ENCODE data around the gene YAF2.

The YAF2 gene, protein sequence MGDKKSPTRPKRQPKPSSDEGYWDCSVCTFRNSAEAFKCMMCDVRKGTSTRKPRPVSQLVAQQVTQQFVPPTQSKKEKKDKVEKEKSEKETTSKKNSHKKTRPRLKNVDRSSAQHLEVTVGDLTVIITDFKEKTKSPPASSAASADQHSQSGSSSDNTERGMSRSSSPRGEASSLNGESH
- total RNA-seq: 3.9 to 23.4 (median 14.2) reads per million in 18 experiments

DNA sequence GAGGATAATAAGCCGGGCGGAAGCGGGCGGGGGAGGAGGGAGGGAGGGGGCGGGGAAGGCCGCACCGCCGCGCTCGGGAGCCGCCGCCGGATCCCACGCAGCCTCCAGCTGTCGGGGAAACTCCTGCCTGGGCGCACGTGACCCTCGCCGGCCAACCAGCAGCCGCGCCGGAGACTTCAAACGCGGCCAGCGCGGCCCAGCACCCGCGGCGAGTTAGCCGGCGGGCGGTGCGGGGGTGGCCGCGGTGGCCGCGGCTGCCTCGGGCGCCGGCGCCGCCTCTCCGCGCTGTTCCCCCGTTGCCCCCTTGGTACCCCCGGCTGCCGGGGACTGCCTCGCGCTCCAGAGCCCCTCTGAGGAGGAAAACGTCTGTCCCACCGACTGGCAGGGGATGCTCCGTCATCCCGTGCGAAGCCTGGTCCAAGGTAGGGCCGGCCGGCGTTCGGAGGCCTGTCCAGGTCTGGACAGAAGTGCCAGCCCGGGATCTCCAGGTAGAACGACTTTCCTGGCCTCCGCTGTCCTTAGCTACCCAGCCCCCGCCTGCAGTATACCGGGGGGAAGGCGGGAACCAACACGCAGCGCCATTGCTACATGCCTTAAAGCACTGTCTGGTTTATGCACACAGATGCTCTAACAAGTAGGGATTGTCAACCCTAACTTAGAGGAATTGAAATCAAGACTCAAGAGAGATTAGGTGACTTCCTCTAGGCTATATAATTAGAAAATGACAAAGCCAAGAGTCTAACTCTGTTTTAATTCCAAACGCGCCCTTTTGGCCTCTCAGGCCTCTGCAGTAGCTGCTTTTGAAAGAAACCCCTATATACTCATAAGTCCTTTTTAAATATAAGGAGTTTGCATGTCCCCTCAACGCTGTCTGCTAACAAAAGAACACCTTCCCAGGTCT lies at the start of gene YAF2:
TSS of gene YAF2 (minus strand) at position 9 of the 901 bp plus-strand sequence. CDS start 68 bp downstream, outside the sequence.
- peak; percentile 78 to 89 for DNase-seq

DNA sequence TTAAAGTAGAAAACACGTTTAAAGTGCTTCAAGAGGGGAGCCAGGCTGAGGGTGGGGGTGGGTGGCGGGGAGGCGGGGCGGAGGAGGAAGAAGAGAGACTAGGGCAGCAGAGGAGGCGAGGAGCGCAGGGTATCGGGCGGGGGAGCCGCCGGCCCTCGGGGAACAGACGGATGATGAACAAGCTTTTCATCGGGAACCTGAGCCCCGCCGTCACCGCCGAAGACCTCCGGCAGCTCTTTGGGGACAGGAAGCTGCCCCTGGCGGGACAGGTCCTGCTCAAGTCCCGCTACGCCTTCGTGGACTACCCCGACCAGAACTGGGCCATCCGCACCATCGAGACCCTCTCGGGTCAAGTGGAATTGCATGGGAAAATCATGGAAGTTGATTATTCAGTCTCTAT lies 48.7 kb upstream of the YAF2 start:
- no peak for DNase-seq

DNA sequence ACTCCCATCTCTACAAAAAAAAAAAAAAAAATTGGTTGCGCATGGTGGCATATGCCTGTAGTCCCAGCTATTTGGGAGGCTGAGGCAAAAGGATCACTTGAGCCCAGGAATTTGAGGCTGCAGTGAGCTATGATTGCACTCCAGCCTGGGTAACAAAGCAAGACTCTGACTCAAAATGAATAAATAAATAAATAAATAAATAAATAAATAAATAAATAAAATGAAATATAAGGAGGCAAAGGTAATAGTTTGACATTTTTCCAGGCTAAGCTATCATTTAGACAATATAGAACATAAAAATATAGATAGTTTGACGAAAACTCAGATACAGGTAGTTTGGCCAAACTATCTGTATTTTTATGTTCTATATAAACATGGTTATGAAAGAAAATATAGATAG lies 47.4 kb upstream of the YAF2 start:
- no peak for DNase-seq

DNA sequence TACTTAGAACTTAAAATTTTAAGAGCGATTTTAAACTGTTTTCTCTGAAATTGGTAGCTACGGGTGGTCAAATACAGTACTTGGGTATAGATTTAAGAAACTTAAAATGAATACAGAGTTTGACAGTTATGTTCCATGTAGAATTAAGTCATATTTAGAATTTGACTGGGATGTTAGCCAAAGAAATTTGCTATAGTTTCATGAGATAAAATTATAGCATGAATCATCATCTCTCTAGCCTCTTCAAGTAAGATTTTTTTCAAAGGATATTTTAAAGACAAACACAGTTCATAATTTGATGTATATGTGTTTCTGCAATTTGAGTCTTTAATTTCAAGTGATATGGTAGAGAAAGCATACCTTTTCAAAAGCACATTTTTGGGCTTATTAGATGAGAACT lies 46.8 kb upstream of the YAF2 start:
- DNase-seq: no peak

DNA sequence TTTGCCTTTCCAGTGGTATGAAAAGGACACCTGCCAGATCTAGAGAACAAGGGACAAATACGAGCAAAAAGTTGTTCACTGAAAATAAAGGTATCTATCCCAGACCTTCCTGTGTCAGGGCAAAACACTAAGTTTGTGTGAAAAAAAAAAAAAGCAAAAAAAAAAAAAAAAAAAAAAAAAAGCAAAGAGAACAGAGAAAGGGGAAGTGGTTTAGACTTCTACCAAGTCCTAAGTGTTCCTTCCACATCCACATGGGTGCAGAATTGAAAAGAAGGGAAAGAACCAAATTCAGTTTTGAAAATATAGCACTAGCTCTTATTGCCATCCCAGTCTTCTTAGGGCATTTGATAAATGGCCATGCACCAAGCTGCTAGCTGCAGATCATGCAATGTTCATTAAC lies 46.1 kb upstream of the YAF2 start:
- peak in 1 of 2 donors; percentile 47 for DNase-seq

DNA sequence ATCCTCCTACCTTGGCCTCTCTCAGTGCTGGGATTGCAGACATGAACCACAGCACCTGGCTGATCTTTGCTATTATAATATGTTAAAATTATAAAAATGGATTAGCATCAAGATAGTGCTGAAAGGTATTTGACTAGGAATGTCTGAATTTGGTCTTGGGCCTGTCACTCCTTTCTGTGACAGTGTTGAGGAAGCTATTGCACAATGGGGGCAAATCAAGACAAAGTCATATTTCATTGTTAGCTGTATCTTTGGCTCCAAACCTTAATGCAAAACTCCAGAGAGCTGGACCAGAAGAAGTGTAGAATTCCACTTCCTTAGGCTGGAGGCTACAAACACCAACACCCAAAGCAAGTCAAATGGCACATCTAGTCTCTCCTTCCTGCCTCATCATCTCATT lies 45.7 kb upstream of the YAF2 start:
- peak; percentile 14 to 27 for DNase-seq

DNA sequence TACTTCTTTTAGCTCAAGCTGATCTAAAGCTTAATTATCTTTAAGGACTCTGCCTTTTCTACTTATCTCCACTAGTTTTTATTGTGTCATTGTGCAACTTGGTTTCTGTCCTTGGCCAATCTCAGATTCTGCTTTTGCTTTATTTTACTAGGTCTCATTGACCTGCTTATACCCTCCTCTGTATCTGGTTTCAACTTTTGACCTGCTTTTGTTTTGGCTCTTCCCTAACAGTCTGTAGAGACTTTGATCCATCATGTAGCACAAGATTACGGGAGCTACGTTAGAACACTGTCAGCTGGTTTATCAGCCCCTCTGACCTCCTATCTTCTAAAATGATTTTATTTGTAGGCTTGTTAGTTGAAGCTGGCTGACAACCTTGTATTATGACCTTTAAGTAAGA lies 44.2 kb upstream of the YAF2 start:
- no peak for DNase-seq

DNA sequence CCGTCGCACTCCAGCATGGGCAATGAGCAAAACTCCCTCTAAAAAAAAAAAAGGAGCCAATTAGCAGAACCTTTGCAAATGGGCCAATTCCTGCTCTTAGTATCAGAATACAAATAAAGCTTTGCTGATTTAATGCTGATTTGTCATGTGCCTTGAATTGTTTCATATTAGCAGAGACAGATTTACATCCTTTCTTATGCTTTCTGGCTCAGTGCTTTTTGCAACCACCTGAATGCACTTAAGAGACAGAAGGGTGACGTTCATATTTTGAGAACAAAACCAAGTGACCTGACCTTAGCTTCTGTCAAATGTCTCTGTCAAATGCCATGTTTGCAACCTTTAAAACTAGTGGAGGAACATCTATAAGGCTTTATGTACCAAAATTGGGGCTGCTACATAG lies 43.8 kb upstream of the YAF2 start:
- DNase-seq: no peak

DNA sequence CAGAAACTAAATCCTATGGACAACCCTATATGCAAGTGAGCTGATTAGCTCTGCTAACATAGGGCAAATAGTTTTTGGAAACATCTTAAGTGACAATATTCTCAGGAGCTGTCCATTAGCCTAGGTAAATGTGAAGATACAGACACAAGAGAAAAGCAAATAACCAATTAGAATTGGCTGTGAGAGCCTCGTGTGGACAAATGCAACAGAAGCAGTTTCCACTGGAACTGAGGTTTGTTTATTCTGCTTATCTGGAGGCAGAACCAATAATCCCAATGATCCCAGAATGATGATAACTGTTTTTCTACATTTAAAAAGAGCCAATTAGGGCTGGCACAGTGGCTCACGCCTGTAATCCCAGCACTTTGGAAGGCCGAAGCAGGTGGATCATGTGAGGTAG lies 43.2 kb upstream of the YAF2 start:
- DNase-seq: no peak

DNA sequence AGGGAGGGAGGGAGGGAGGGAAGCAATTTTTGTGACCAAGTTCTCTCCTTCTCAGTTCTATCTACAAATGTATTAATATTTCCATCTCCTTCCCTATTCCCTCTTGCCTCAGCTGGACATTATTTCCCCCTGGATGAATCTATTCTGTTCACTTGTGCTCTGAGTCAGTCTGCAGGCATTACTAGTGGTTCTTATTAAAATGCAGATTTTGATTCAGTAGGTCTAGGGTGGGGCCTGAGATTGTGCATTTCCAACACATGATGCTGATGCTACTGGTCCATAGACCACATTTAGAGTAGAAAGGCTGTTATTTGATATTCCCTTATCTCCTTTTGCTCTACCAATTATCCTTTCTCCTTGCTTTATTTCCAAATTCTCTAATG lies 40.1 kb upstream of the YAF2 start:
- DNase-seq: no peak

DNA sequence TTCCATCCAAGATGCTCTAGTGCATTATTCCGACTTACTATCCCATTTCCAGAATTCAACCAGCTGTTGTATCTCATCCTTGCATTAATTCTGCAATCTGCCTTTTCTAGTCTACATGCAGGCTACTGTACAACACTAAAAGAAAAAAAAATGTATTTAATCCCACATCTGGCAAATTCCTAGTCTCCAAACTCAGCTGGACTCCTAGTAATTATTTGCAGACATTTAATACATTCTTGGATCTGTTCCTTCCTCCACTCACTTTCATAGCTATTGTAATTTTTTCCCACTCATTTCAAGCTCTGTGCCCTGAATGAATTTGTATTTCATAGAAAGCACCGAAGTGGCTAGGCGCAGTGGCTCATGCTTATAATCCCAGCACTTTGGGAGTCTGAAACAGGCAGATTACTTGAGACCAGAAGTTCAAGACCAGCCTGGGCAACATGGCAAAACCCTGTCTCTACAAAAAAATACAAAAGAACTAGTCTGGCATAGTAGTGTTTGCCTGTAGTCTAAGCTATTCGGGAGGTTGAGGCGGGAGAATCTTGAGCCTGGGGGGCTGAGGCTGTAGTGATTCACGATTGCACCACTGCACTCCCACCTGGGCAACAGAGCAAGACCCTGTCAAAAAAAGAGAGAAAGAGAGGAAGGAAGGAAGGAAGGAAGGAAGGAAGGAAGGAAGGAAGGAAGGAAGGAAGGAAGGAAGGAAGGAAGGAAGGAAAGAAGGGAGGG lies 39.5 kb upstream of the YAF2 start:
- DNase-seq: no peak

DNA sequence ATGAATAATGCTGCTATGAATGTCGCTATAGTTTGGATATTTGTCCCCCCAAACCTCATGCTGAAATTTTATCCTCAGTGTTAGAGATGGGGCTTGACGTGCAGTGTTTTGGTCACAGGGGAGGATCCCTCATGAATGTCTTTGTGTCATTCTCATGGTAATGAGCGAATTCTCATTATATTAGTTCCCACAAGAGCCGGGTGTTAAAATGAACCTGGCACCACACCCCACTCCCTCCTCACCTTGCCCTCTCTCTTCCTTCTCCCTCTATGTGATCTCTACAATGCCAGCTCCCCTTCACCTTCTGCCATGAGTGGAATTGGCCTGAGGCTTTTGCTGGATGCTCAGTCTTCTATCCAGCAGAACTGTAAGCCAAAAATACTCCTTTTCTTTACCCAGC lies 37.5 kb upstream of the YAF2 start:
- no peak for DNase-seq

DNA sequence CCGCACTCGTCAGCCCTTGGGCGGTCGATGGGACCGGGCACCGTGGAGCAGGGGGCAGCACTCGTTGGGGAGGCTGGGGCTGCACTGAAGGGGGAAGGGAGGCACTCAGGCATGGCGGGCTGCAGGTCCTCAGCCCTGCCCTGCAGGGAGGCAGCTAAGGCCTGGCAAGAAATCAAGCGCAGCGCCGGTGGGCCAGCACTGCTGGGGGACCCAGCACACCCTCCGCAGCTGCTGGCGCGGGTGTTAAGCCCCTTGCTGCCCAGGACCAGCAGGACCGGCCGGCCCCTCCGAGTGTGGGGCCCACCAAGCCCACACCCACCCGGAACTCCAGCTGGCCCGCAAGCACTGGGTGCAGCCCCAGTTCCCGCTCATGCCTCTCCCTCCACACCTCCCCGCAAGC lies 35.7 kb upstream of the YAF2 start:
- DNase-seq: no peak

DNA sequence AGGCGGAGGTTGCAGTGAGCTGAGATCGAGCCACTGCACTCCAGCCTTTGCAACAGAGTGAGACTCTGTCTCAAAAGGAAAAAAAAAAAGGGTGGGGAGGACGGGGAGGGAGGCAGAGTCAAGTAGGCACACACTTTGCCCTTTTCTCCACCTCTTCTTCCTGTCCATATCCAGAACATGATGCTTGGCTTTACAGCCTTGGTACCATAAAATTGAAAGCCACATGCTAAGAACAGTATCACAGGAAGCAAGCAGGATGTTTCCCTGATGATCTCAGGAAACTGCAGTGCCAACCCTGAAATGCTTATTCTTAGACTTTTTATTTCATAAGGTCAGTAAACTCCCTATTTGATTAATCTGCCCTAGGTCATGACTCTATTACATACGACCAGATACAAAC lies 32.5 kb upstream of the YAF2 start:
- no peak for DNase-seq

DNA sequence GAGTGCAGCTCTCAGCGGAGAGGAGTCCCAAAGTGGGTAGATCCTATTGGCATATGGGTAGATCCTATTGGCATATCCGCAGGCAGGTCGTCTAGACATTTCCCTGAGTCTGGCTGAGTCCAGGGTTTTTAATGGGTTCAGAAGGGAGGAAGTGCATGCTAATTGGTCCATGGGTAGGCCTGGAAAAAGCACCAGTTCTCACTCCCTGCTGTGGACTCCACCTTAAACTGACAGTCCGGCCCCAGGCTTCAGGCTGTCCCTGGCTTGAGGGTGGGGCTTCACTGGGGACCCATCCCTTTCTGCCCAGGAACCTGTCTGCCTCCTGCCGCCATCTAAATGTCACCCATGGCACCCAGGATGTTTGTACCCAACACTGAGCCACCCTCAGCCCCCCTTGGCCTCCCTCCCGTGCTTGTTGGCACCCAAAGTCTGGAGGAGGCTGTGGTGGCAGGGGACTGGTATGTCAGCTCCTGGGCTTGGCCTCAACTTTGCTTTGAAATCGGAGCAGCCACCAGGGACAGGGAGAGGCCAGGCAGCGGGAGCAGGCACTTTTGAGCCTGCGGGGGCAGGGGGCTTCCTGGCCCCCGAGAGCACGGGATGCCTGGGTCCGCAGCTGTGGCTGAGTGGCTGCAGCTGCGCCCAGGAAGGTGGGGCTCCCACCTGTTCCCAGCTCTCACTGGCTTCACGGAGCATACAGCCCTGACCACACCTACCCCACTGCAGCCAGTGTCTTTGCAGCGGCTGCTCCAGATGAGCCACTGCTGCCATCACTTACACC lies 29.6 kb upstream of the YAF2 start:
- no peak for DNase-seq

DNA sequence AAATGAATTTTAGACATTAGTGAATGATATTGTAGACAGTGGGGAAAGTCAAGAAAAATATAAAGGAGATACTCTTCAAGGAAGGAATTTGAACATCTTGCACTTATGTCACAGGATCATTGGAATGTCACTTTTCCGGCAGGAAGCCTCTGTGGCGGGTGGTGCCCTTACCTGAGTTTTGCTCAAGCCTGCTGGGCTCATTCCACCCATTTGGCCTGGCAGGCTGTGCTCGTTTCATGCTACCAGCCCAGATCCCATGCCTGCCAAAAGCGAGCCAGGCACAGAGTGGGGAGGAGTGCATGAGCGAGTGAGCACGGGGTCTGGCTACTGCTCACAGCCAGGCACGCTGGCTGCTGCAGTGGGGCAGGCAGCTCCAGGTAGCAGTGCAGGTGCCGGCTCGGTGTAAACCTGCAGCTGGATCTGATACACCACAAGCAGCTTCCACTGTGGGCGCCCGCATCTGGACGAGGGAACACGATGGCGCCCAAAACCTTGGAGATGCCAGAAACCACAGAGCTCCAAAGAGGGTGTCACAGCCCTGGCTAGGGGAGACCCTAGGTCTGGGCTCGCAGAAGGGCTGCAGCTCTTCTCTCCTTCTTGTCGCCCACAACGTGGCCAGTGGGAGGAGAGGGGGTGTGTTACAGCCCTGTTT lies 28.7 kb upstream of the YAF2 start:
- DNase-seq: no peak

DNA sequence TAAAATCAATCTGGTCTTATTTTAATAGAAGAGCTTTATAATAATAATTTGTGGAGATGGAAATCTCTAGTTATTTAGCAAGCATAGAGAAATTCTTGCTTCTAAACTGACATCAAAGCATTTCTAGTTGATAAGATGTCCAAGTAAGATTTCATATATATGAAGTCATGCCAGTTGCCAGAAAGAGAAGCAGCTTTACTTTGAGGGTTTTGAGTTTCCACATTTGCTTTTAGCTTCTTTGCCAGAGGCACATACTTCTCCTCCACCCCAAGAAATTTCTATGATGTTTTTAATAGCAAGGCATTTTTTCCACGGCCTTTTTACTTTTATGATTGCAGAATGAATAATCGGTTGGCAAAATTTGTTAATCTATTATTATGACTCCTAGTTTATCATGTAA lies 24.2 kb upstream of the YAF2 start:
- no peak for DNase-seq

DNA sequence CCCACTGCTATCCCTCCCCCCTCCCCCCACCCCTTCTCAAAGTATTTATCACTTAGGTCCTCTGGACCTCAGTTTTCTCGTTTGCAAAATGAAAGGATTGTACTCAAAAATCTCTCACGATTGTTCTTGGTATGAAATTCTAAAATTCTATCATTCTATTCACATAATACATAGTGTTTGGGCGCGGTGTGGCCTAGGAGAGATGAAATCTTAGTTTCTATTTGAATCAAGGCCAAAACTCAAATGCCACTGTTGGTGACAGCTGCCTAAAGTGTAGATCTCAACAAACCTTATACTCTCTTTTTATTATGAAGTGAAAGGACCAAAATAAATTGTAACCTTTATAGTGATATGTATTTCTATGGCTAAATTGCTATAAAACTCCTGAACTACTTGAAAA lies 23.7 kb upstream of the YAF2 start:
- no peak for DNase-seq

DNA sequence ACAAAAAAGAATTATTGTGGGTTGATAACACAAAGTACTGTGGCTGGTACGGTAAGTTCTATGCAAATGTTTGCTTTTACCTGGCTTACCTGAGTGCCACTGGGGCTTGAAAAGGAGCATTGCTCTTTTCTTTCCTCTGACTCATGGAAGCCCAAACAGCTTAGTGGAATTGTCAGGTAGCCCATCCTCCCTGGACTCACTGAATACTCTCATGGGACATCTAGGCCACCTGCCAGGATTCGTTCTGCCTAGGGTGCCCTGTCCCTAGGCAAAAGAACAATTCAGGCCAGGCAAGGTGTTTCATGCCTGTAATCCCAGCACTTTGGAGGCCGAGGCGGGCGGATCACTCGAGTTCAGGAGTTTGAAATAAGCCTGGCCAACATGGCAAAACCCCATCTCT lies 22.5 kb upstream of the YAF2 start:
- DNase-seq: no peak

DNA sequence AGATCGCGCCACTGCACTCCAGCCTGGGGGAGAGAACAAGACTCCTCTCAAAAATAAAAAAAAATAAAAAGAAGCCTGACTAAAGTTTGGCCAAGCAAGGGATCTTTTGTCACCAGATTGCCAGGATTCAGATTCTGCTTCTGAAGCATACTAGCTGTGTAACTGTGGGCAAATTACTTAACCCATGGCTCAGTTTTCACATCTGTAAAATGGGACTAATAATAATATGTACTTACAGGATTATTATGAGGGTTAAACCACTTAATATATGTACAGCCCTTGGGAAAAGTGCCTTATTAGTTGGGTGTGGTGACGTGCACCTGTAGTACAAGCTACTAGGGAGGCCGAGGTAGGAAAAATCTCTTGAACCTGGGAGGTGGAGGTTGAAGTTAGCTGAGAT lies 21.7 kb upstream of the YAF2 start:
- DNase-seq: no peak

DNA sequence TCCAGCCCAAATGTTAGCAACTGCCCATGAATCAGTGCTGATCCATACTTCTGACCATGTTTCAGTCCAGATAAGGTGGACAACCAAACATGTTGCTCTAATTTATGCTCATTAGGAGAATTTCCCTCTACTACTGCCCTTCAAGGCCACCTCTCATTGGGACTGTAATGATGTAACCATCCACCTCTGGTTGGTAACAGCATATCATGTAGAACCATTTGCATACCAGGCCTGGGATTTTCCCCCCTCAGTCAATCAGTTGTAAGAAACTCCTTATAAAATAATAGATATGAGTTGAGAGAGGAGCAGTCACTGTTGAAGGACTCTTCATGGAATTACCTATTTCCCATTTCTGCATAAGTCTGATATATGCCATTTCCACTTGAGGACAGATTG lies 17.8 kb upstream of the YAF2 start:
- no peak for DNase-seq

DNA sequence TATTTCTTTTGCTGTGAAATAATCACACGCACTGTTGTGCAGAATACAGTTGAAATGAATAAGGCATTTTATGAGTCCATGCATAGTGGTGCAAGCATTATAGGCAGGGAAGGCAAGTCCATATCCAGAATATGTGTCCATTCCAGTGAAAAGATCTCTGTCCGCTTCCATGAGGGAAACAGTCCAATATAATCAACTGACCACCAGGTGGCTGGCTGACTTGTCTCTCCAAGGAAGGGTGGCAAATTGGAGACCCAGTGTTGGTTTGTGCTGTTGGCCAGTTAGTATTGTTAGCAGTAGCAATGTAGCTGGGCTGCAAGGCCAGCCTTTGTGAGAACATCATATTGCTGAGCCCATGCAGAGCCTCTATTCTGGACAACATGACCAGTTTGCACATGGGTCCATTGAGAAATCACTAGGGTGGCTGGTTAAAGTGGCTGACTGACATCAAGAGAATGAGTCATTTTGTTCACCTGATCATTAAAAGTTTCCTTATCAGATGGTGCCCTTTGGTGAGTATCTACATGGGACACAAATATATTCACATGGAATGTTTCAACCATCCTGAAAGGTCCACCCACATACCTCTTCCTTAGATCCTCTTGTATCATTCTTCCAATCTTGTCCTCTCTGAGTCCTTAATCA lies 17.3 kb upstream of the YAF2 start:
- peak; percentile 34 to 81 for DNase-seq

Data from inflammatory macrophage (primary cell).